OCI-M2 (cell line): Measurements from ENCODE around the gene KCNF1.
"Not testable (repeated sequence)": the region's sequence is repeated elsewhere in the genome, so short reads cannot be mapped to it uniquely, and the experiment has no call there.

Source experiments
- DNase-seq: peaks from one replicate; lab custom pipeline; 2025; ENCODE audit not compliant: unreplicated experiment; lab: John Stamatoyannopoulos, UW

Gene KCNF1

GRCh38 chr2:10935953-10936942 is 24.5 kb downstream of the KCNF1 start:
- no peak for DNase-seq

GRCh38 chr2:10939058-10939457 is 27.3 kb downstream of the KCNF1 start:
- DNase-seq, result no peak

DNA sequence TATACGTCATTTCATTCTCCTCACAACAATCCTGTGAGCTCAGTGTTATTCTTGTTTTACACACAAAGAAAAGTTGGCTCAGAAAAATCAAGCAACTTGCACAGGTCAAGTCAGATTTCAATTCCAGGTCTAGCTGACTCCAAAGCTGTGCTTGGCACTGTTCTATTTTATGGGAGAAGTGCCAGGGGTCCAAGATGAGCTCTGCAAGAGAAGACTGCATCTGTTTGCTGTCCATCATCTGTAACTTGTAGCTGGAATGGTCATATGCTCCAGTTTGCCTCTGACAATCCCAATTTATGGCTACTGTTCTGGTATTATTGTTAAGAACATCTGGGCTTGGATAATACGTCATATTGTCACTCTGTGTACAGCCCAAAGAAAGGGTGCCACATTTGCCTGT is 28.9 kb downstream of the KCNF1 start:
- DNase-seq, result no peak

DNA sequence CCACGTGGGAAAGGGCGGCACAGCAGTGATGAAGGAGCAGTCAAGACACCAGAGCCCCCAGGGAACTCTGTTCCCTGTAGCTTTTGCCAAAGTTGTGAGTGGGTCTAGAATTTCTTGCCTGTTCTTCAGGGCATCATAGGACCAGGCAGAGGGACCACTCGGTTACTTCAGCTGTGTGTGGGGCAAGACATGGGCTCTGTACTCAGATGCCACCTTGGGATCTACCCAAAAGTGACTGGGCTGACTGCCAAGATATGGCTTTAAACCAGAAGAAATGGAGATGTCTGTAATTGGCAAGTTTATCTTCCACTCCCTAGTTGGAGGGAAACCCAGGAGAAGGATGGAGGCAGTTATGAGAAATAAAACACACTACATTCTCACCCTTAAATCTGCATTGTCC is 29.6 kb downstream of the KCNF1 start:
- DNase-seq, result no peak

DNA sequence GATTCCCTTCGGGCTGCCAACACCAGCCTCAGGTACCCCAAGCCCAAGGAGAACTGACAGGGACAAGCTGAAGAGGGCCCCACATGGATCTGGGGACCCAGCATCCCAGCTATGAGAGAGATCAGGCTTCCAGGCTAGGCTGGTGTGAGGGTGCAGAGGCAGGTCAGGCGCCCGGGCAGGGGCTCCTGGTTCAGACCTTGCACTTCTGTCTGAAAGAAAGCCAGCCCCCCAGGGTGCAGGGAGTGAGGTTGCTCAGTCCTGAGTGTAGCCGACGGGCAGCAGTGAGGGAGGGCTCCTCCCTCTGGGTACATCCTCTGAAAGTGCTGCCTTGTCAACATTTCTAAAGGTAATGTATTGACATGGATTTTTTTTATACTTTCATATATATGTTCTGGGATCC is 33.1 kb downstream of the KCNF1 start:
- no peak for DNase-seq

DNA sequence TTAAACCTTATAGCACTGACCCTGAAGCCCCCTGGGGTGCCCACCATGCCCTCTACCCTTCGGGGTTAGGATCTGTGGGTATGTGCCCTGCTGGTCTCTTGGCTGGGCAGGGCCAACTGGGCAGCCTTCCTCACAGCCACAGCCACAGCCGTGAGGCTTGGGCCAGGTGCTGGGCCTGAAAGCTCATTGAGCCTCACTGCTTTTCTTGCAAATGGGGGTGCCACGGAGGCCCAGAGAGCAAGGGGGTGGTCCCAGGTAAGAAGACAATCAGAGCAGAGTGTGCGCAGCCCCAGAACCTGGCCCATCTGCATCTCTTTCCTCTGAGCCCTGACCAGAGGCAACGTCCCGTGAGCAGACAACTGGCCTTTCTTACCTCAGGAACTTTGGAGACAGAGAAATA is 34.7 kb downstream of the KCNF1 start:
- DNase-seq, result no peak

GRCh38 chr2:10947005-10947440 is 35.3 kb downstream of the KCNF1 start:
- DNase-seq, result no peak

DNA sequence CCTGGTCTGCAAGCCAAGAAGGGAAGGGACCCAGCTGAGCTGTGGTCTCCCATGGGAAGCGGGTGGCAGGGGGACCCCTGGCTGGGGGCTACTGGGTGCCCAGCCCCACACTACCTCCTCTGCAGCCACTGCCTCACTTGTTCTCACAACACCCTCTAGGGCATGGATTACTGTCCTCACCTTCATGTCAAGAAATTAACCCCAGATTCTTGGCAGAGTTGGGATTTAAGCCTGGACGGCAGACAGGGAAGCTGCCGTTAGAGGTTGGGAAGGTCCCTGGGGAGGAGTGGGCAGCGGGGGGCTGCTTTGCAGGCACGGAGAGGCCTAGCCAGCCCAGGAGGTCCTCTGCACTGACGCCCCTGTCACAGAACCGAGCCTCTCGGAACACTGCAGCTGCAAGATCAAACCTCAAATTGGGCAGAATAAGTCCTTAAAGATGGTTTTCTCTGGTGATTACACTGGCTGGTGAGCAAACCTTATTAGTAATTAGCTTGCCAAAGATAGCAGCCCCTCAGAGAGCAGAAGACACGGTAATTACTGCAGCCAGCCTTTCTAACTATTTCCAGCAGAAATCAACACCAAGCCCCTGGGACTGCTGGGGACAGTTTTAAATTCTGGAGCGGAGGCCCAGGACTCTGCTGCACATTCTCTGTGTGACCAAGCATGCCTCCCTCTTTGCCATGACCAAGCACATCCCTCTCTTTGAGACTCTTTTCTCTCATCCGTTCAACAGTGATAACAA is 35.9 kb downstream of the KCNF1 start:
- no peak for DNase-seq

- no peak for DNase-seq
Measured at GRCh38 chr2:10948188-10948564, 36.4 kb downstream of the KCNF1 start.

- DNase-seq, result no peak
Measured at GRCh38 chr2:10948606-10949230, 37.0 kb downstream of the KCNF1 start.

DNA sequence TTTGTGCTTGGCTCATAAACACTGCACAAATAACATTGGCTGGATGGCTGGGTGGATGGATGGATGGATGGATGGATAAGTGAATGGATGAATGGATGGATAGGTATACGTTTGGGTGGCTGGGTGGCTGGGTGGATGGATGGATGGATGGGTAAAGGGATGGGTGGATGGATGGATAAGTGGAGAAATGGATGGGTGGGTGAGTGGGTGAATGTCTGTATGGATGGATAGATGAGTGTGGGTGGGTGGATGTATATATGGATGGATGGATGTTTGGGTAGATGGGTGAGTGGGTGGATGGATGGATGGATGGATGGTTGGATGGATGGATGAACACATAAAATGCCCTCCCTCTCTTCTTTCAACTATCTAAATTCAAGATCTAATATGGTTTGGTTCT is 38.1 kb downstream of the KCNF1 start:
- no peak for DNase-seq

- no peak for DNase-seq
Measured at GRCh38 chr2:10951558-10952414, 40.1 kb downstream of the KCNF1 start.

- no peak for DNase-seq
Measured at GRCh38 chr2:10954416-10954815, 42.7 kb downstream of the KCNF1 start.

GRCh38 chr2:10954856-10955818 is 43.4 kb downstream of the KCNF1 start:
- no peak for DNase-seq

DNA sequence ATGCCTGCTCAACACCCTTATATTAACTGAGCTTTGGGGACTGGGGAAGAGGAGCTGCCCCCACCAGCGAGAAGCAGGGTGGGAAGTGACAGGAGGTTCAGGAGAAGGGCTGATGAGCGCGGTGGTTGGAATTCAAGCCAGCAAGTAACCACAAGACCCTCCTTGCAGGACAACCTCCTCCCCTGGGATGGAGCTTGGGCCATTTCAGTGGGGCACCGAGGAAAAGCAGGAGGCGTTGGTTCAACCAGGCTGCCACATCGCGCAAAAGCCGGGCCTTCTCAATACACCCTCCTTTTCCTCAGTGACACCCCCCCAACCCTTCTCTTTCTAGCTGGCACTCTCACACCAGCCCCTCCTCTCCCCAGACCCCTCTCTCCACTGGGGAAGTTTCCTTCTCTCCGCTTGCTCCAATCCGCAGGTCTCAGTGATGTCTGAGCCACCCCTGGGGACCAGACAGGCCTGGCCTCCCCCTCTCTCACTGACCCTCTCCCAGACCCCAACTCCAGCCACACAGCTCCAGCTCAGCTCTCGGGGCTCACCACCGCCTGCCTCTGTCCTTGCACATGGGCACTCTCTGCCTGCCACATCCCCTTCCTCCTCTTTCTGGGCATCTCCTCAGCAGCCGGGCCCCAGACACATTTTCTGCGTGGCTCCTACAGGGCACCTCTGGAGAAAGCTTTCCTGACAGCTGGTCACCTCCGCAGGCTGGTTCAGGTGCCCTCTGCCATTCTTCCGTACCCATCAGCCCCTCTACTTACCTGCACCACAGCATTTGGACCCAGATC is 44.5 kb downstream of the KCNF1 start:
- DNase-seq, result no peak

DNA sequence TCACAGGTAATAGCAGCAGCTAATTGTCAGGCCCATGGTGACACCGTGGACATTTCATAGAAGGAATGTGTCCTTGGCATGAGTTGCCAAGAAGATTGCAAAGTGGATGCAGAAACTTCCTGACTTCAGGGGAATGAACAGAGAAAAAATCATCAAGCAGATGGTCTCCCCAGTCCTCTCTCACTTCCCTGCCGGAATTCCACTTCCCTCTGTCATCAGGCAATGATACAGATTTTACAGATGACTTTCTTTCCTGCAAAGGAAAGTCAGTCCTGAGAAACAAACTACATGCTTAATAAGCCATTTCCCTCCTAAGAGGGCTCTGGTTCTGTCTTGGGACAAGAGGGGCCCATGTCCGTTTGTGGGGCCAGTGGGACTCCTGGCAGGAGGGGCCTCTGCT is 45.7 kb downstream of the KCNF1 start:
- DNase-seq, result no peak

DNA sequence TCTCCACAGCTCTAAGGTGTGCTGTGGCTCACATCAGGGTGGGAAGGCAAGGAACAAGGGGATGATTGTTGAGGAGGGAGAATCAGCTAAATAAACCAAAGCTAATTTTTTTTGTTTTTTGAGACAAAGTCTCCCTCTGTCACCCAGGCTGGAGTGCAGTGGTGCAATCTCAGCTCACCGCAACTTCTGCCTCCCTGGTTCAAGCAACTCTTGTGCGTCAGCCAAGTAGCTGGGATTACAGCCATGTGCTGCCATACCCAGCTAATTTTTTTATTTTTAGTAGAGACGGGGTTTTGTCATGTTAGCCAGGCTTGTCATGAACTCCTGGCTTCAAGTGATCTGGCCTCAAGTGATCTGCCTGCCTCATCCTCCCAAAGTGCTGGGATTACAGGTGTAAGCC is 46.7 kb downstream of the KCNF1 start:
- DNase-seq, result not testable (repeated sequence)

DNA sequence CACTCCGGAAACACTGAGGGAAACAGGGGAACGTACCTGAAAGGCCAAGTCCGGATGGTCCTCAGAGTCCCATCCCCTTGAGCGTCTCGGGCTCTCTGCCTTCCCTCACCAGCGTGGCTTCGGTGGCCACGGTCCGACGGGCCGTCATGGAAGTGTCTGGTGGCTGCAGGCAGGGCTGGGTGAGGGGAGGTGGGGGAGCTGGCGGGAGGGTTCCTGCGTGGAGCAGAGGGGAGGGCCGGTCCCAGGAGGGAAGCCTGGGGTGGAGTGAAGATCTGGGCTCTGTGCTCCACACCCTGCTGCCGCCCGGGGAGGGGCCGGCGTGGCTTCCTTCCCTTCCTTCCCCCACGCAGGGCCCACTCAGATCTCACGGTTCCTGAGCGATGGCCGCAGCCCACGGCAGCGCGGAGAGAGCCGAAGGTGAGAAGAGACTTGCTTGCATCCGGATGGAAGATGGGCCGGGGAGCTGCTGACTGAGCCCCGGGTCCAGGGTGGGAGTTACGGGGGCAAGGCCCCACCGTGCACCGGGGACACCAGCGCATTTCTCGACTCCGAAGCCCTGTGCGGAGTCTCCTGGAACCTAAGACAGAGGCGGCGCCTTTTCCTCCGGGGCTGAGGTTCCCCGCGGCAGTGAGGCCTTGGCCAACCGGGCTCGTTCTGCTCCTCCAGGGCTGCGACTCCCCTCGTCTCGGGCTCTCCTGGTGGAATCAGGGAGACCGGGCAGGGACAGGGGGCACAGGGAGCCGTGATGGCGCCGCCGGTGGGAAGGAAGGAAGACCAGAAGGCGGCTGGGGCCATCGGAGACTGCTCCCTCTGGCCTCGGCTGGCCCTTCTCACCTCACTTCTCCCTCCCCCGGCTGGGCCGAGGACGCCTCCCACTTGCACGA is 49.1 kb downstream of the KCNF1 start:
- DNase-seq, result no peak
